ENCODE measurements around the gene ARHGAP27. TPM values are rescaled to one million over a fixed set of nuclear protein-coding genes. Genes with fewer than 3 reads are reported as not detected.
"Not testable (repeated sequence)": the region's sequence is repeated elsewhere in the genome, so short reads cannot be mapped to it uniquely, and the experiment has no call there.

ARHGAP27 gene
- total RNA-seq, 1 donor, result 46.6 TPM

- not testable (repeated sequence) for DNase-seq (ENCODE audit: low read depth in 2 of 3, low spot score in 2 of 3)
Observed at GRCh38 chr17:45447650-45448049, 15.0 kb upstream of the ARHGAP27 start.

GRCh38 chr17:45446872-45447625 lies 14.4 kb upstream of the ARHGAP27 start:
- not testable (repeated sequence) for DNase-seq (ENCODE audit: low read depth in 2 of 3, low spot score in 2 of 3)

GRCh38 chr17:45445901-45446743 lies 13.5 kb upstream of the ARHGAP27 start:
- peak in 2 of 3 donors; percentile 56 to 73 for DNase-seq (ENCODE audit: low read depth in 2 of 3, low spot score in 2 of 3)

GRCh38 chr17:45444856-45445820 lies 12.5 kb upstream of the ARHGAP27 start:
- DNase-seq (ENCODE audit: low read depth in 2 of 3, low spot score in 2 of 3), result not testable (repeated sequence)

- not testable (repeated sequence) for DNase-seq (ENCODE audit: low read depth in 2 of 3, low spot score in 2 of 3)
Observed at GRCh38 chr17:45444301-45444700, 11.6 kb upstream of the ARHGAP27 start.

- DNase-seq (ENCODE audit: low read depth in 2 of 3, low spot score in 2 of 3), result not testable (repeated sequence)
Observed at GRCh38 chr17:45443371-45444260, 10.9 kb upstream of the ARHGAP27 start.

- no peak for DNase-seq (ENCODE audit: low read depth in 2 of 3, low spot score in 2 of 3)
Observed at GRCh38 chr17:45441526-45442310, 9.0 kb upstream of the ARHGAP27 start.

- peak in 2 of 3 donors; percentile 69 to 90 for DNase-seq (ENCODE audit: low read depth in 2 of 3, low spot score in 2 of 3)
Observed at GRCh38 chr17:45440839-45441515, 8.3 kb upstream of the ARHGAP27 start.

GRCh38 chr17:45440161-45440778 lies 7.6 kb upstream of the ARHGAP27 start:
- no peak for DNase-seq (ENCODE audit: low read depth in 2 of 3, low spot score in 2 of 3)

- no peak for DNase-seq (ENCODE audit: low read depth in 2 of 3, low spot score in 2 of 3)
Observed at GRCh38 chr17:45438931-45439610, 6.4 kb upstream of the ARHGAP27 start.

- DNase-seq (ENCODE audit: low read depth in 2 of 3, low spot score in 2 of 3), result no peak
Observed at GRCh38 chr17:45437465-45438283, 5.0 kb upstream of the ARHGAP27 start.

GRCh38 chr17:45436625-45437464 lies 4.2 kb upstream of the ARHGAP27 start:
- no peak for DNase-seq (ENCODE audit: low read depth in 2 of 3, low spot score in 2 of 3)

- no peak for DNase-seq (ENCODE audit: low read depth in 2 of 3, low spot score in 2 of 3)
Observed at GRCh38 chr17:45436161-45436560, 3.5 kb upstream of the ARHGAP27 start.

- no peak for DNase-seq (ENCODE audit: low read depth in 2 of 3, low spot score in 2 of 3)
Observed at GRCh38 chr17:45435481-45435880, 2.8 kb upstream of the ARHGAP27 start.

- no peak for DNase-seq (ENCODE audit: low read depth in 2 of 3, low spot score in 2 of 3)
Observed at GRCh38 chr17:45433159-45433535, 477 bp upstream of the ARHGAP27 start.
